Measurements from ENCODE around the gene BICD1.
"Not testable (repeated sequence)": the region's sequence is repeated elsewhere in the genome, so short reads cannot be mapped to it uniquely, and the experiment has no call there.

BICD1 gene

DNA sequence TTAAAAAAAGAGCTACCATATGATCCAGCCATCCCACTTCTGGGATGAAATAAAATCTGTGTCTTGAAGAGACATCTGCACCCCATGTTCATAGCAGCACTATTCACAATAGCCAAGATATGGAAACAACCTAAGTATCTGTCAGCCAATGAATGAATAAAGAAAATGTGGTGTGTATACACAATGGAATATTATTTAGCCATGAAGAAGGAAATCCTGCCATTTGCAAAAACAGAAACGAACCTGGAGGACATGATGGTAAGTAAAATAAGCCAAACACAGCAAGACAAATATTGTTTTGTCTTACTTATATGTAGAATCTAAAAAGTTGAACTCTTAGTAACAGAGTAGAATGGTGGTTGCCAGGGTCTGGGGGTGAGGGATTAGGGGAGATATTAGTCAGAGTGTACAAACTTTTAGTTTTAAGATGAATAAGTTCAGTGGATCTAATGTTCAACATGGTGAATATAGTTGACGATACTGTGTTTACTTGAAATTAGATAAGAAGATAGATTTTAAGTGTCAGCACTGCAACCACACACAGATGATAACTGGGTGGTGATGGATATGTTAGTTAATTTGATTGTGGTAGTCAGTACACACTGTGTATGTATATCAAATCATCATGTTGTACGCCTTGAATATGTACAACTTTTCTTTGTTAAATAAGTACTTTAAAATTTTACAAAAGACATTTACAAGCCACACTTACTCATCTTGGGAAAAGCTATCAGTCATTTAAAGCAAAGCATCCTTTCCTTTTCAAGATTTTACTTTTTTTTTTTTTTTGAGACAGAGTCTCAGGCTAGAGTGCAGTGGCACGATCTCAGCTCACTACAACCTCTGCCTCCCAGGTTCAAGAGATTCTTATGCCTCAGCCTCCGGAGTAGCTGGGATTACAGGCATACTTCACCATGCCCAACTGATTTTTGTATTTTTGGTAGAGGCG, 89.9 kb downstream of the BICD1 start:
- DNase-seq (ENCODE audit: low read depth in 2 of 2) = no peak

DNA sequence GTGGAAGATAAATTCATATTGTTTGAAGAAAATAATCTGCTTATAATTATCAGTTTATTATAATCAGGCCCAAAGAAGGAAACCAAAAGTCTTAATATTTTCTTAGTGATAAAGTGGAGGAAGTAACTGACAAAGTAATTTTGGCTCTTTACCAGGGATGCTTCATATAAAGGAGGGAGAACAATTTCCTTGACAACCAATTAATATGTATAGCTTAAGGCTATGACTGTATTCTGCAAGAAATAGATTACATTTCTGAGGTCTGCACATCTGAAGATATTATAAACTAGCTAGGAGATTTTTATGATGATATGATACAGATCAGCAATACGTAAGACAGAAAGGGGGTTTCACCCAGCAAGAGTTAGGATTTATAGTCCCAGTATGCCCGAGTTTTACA, 90.8 kb downstream of the BICD1 start:
- DNase-seq (ENCODE audit: low read depth in 2 of 2) = no peak

DNA sequence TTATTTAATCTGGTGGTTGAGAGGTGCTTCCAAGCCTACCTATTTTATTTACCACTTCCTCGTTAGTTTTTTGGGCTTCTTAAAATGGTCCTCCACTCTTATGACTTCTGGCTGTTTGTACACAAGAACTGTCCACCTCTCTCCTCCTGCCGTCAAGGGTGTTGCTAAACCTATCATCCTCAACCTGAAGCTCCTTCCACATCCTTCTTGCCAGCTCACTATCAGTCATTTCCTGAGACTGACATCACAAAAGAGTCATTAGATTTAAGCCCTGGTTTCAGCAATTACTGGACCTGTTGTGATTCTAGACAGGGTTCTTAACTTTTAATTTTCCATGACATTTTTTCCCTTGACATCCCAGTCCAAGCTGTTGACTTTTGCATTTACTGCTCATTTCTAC, 91.9 kb downstream of the BICD1 start:
- DNase-seq (ENCODE audit: low read depth in 2 of 2) = no peak

DNA sequence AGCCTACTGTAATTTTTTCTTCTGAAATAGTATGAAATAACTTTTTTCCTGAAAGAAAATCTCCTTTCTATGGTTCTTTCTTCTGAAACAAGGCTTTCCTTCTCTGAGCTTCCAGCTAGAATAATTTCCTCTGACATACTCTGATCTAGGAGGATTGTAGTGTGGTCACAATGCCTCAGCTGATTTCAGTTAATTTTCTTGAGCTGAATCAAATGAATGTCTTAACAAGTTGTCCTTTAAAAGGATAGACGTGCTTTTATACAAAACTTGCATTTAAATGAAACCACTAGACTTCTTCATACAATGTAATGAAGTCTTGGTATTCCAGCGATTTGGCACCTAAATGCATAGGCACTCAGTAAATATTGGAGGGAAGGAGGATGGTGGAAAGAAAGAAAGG, 94.4 kb downstream of the BICD1 start:
- DNase-seq (ENCODE audit: low read depth in 2 of 2) = no peak

DNA sequence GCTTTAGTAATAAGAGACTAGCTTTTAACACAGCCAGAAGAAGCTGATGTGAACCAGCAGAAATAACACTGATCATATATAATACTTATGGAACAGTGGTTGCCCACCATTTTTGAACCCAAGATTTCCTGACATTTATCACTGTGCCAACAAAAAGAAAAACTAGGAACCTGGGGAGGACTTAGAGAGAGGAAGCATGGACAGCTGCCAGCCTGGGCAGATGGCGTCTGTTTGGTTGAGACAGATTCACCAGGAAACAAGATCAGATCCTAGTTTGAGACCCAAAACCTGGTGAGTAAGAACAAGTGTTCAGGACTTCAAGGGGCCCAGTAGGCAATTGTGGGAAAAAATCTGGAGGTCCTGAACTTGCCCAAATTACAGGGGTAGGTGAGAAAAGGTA, 95.3 kb downstream of the BICD1 start:
- no peak for DNase-seq (ENCODE audit: low read depth in 2 of 2)

DNA sequence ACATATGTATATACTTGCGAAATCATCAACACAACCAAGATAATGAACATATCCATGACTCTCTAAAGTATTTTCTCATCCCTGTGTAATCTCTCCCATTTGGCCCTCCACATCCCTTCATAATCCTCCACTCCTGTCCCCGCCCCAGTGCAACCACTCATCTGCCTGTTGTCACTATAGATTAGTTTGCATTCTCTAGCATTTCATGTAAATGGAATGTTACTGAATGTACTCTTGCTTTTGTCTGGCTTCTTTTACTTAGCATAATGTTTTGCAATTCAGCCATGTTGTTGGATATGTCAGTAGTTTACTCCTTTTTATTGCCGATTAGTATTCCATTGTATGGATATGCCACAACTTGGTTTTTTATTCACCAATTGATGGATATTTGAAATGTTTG, 99.1 kb downstream of the BICD1 start:
- no peak for DNase-seq (ENCODE audit: low read depth in 2 of 2)

DNA sequence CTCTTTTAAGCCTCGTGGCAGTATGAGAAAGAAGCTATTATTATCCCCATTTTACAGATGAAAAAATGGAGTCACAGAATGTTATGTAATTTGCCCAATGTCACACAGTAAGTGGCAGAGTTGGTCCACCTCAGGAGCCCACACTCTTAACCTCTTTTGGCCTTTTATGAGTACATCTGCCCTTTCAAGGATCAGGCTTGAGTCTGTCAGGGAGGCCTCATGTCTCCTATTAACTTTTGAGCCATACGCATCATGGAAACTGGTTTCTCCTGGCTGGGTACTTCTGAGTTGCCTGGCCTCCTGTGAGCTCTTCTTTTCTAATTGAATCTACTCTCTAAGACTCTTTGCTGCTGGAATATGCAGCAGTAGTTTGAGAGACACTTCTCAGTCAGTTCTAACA, 101.7 kb downstream of the BICD1 start:
- no peak for DNase-seq (ENCODE audit: low read depth in 2 of 2)

DNA sequence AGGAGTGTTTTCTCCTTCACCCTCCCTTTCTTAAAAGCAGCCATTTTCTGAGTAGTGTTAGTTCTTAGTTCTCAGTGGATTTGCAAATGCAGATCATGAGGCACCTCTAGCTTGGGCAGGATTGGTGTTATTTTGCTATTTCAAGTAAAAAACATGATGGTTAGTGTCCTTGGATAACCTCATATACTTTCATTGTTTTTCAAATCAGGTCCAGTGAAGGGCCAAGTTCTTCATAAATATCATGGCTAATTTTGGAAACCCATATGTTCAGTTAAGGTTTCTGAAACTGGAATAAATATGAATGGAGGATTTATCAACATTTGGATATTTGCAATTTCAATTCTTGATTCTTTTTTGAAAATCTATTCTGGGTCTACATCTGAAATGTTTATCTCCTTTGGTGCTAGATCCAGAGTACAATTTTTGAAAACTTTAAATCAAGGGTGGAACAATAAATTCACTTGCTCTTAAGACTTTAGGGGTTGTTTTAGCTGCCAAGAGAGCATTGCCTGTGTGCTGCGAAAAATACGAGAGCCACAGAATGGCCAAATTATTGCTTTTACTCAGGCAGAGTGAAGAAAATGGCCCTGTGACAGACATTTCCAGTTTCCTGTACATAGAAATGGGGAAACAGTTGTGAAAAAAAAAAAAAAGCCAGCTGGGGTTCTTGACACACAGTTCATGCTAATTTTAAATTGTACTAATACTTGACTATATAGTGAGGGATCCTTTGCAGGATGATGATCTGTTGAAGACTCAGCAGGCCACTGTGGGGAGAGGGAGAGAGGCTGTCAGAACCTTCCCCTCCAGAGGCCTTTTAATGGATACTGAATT, 104.6 kb downstream of the BICD1 start:
- no peak for DNase-seq (ENCODE audit: low read depth in 2 of 2)

DNA sequence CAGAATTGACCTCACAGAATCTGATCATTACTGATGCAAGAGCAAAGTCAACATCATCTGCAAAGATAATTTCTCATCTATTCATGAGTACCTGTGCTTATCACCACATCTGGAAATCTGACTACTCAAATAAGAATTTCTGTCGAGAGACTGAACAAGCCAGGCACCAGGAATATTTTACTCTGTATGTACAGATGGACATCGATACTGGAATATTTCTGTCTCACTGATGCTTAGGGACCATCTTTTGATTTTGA, 105.2 kb downstream of the BICD1 start:
- no peak for DNase-seq (ENCODE audit: low read depth in 2 of 2)

DNA sequence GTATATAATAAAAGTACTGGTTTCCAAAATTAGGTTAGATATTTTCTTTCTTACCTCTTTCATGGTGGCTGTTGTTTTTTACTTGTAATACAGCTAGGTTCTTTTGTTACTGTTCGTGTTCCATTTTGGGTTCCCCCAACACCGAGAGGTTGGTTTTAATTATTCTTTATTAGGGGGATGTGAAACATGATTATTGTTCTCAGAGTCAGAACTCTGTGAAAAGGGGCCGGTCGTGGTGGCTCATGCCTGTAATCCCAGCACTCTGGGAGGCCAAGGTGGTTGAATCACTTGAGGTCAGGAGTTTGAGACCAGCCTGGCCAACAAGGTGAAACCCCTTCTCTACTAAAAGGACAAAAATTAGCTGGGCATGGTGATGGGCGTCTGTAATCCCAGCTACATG, 108.1 kb downstream of the BICD1 start:
- no peak for DNase-seq (ENCODE audit: low read depth in 2 of 2)

DNA sequence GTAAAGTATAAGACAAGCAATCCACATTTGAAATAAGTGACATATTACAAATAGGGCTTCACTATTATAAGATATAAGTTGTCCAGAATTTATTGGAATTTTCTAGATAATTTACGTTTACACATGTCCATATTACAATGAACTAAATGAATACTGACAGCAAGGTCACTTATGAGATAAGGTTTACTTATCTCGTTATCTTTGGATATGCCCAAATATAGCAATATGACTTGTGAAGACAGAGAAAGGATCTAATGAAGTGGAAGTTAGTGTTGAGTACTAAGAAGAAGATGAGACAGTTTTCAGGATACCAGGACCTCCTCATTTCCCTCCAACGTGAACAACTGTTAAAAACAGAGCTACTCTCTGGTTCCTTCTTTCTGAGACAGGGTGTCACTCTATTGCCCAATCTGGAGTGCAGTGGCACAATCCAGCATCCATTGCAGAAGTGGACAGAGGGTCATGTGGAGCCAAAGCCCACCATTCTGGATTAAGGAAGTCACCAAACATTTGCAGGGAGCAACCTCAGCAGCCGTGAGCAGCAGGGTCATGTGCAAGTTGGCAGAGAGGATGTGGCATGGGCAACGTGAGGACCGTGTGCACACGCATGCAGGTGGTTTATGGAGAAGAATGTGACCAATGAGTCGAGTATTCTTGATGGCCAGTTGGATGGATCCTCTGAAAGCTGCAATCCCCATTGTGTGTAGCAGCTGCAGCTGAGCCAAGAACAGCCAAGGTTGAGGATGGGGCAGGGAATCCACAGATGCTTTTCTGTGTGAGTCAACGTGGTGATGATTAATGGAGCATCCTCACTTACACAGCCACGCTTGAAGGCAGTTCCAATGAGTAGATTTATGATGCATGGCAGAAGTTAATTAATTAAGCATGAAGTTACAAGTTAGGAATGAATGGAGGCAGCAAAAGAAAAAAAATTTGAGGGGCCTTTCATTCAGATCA, 111.0 kb downstream of the BICD1 start:
- DNase-seq (ENCODE audit: low read depth in 2 of 2) = no peak

DNA sequence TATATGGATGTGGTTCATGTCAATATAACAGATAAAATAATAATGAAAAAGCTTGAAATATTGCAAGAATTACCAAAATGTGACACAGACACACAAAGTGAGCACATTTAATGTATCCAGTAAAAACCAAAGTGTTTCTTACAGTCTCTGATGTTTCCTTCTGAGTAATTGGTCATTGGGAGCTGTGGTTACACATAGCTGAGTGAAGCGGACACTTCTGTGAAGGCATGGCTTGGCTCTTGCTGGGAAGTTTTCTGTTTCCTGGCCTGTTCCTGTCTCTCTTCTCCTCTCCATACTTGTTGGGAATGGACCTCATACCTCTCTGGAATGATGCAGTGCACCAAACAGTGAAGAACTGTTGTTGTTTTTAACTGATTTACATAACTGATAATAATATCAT, 117.3 kb downstream of the BICD1 start:
- no peak for DNase-seq (ENCODE audit: low read depth in 2 of 2)

DNA sequence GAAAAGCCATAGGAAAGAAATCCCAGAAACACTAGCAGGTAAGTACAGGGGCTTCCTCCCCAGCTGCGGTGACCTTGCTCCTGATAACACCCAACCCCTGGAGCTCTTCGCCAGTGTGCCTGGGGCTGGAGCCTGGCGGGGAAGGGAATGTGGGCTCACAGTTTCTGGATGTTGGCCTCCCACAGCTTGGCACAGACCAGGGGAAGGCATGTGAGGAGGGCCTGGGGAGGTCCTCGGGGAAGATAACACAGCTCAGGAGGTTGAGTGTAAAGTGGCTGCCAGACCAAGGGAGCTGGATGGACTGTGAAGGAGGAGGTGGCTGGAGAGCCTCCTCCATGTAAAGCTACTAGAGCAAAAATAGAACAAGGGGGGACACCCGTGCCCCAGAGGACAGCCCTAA, 120.1 kb downstream of the BICD1 start:
- DNase-seq (ENCODE audit: low read depth in 2 of 2) = no peak

DNA sequence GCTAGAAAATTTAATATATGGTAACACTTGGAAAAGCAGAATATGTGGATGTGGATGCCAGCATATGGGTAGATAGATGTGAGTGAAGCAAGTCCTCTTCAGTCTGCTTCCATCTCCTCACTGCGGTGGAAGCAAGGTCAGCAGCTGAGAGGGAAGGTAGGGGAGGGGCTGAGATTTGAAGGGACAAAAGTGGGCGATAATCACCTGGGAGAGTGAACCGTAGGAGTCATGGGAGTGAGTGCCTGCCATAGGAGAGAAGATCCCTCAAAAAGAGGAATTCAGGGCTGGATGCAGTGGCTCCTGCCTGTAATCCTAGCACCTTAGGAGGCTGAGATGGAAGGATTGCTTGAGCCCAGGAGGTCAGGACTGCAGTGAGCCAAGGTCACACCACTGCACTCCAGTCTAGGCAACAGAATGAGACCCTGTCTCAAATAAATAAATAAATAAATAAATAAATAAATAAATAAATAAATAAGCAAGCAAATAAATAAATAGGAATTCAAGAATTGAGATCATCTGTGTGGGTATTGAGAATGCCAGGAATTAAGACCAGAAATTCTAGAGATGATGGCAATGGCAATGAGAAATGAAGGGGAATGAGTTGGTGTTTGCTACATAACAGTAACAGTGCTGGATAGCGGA, 123.4 kb downstream of the BICD1 start:
- DNase-seq (ENCODE audit: low read depth in 2 of 2) = no peak

DNA sequence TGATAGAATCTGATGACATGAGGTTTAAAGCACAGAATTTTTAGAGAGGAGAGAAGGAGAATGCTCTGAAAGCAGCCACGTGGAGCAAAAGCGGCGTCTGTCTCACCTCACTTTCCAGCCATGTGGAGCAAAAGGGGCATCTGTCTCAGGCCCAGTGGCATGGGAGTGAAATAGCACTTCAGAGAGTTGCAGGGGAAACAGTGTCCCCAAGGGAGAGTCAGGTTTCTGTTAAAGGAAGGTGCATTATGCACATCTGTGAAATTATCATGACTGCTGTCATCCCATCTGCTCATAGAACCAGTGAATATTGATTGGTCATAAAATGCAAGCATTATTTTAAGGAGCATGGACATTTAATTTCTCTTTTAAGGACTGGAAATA, 124.0 kb downstream of the BICD1 start:
- DNase-seq (ENCODE audit: low read depth in 2 of 2) = no peak

DNA sequence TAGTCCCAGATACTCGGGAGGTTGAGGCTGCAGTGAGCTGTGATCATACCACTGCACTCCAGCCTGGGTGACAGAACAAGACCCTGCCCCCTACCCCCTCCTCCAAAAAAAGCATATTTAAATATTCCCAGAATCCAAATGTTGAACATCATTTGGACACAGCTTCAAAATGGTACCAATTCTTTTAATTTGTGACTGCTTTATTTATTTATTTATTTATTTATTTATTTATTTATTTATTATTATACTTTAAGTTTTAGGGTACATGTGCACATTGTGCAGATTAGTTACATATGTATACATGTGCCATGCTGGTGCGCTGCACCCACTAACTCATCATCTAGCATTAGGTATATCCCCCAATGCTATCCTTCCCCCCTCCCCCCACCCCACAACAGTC, 124.7 kb downstream of the BICD1 start:
- DNase-seq (ENCODE audit: low read depth in 2 of 2) = not testable (repeated sequence)

DNA sequence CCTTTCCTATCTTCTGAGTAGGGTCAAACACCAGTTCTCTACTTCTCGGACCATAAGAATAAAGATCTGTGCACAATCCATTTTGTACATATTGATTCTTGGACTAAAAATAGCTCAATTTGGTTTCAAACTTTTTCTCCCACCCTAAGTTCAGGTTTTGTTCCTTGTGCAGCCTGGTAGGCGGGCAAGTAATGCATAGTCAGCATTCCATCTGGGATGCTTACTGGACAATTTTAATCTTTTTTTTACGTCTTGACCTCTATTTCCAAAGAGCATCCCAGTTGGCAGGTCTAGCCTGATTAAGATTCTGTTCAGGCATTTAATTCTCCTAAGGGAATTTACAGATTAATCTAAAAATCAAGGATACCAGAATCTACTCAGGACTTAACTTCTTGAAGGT, 126.9 kb downstream of the BICD1 start:
- DNase-seq (ENCODE audit: low read depth in 2 of 2) = no peak

DNA sequence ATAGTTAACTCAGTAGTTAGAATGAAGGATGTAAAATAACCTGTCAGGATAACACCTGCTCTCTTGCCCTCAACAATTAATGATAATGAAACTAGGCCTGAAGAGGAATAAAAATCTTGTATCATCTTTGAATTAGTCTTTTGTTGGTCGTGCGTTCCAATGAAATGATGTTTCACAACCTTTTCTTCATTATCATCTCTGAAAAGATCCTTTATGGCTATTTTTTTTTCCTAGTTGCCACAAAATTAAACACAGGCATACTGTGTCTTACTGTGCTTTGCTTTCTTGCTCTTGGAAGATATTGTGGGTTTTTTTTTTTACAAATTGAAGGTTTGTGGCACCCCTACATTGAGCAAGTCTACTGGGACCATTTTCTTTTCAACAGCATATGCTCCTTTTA, 128.6 kb downstream of the BICD1 start:
- no peak for DNase-seq (ENCODE audit: low read depth in 2 of 2)

DNA sequence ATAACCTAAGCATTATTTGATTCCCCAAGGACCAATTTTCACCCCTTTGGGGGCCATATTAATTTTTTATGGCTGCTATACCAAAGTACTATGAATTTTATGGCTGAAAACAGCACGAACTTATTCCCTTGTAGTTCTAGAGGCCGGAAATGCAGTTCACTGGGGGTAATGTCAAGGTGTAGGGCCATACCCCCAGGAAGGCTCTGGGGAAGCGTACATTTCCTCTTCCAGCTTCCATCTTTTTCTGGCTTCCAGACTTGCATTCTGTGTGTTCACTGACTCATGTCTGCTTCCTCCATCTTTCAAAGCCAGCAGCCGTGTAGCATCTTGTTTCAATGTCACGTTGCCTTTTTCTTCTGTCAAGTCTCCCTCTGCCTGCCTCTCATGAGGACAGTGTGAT, 133.5 kb downstream of the BICD1 start:
- no peak for DNase-seq (ENCODE audit: low read depth in 2 of 2)

DNA sequence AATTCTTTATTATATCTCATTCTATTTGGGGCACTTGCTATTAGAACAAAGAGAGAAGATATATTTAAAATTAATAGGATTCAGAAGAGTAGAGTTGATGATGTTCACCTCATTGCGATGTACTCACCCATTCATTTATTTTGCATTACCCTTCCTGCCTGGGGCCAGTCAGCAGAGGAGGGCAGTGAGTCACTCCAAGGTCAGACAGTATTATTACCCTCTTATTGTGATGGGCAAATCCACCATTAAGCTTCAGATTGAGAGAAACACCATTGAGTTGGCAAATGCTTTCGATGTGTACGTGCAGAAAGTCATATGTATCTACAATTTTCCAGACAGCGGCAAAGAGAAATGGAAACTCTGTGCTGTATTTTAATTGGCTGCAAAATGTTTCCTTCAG, 134.2 kb downstream of the BICD1 start:
- no peak for DNase-seq (ENCODE audit: low read depth in 2 of 2)

DNA sequence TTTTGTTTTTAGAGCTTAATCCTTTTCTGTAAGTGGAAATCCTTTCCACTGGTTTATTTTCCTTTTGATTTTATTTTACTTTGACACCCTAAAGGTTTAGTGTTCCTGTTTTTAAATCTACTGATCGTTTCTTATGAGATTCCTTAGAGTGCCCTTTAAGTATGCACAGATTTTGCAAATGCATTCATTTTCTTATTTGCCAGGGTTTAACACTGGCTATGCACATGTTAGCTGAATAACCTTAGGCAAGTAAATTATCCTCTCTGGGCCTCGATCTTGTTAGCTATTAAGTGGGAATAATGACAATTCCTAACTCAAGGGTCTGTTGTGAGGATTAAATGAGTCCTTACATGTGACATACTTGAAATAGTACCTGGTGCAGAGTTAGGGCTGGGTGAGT, 136.0 kb downstream of the BICD1 start:
- DNase-seq (ENCODE audit: low read depth in 2 of 2) = no peak
